Effector memory CD8-positive, alpha-beta T cell (primary cell): ENCODE data around the gene PCDHA8.
"Not testable (repeated sequence)": the region's sequence is repeated elsewhere in the genome, so short reads cannot be mapped to it uniquely, and the experiment has no call there.

ENCODE experiments used
- ATAC-seq: fragments of 150-1000 bp; cut with Tn5 transposase; replicated peaks from 2 replicates; pipeline ENCODE4 v1.10.0; 2021; ENCODE audit warnings: mild to moderate bottlenecking, moderate library complexity
- DNase-seq, 3 experiments: peaks; one replicate each; pipeline ENCODE4 v3.0.0; 2021
- H3K27ac Mint-ChIP-seq, 2 donors: one replicate each; pipeline ENCODE4 v1.8.0; 2022; ENCODE audit warnings: mild to moderate bottlenecking in 2 of 2, mixed read lengths in 2 of 2, moderate library complexity in 2 of 2
- H3K27me3 Mint-ChIP-seq, 2 donors: one replicate each; pipeline ENCODE4 v1.8.0; 2022; ENCODE audit warnings: mixed read lengths in 2 of 2
- H3K36me3 Mint-ChIP-seq: one replicate; pipeline ENCODE4 v1.8.0; 2022; ENCODE audit warnings: mild to moderate bottlenecking, moderate library complexity, mixed read lengths; ENCODE audit not compliant: insufficient read depth
- H3K4me1 Mint-ChIP-seq, 2 donors: one replicate each; pipeline ENCODE4 v1.8.0; 2022; ENCODE audit warnings: low read depth in 2 of 2, mixed read lengths in 2 of 2
- H3K4me3 Mint-ChIP-seq, 2 donors: one replicate each; pipeline ENCODE4 v1.8.0; 2022; ENCODE audit warnings: mild to moderate bottlenecking in 2 of 2, mixed read lengths in 2 of 2, moderate library complexity in 2 of 2
- H3K9me3 Mint-ChIP-seq, 2 donors: one replicate each; pipeline ENCODE4 v1.8.0; 2022; ENCODE audit warnings: mixed read lengths in 2 of 2

The PCDHA8 gene

GRCh38 chr5:140870221-140871201, 29.5 kb downstream of the PCDHA8 start:
- DNase-seq (no peak), ATAC-seq (no peak)
- Mint-ChIP-seq H3K9me3 (peaks cover 0 to 2% of the 10 kb centered on the region in 2 donors), H3K4me1 (no peaks in the 10 kb centered on the region), H3K4me3 (no peak overlapping the region), H3K27me3 (peaks cover 4 to 9% of the 10 kb centered on the region in 2 donors), H3K36me3 (no peaks in the 10 kb centered on the region), H3K27ac (no peak overlapping the region)

DNA sequence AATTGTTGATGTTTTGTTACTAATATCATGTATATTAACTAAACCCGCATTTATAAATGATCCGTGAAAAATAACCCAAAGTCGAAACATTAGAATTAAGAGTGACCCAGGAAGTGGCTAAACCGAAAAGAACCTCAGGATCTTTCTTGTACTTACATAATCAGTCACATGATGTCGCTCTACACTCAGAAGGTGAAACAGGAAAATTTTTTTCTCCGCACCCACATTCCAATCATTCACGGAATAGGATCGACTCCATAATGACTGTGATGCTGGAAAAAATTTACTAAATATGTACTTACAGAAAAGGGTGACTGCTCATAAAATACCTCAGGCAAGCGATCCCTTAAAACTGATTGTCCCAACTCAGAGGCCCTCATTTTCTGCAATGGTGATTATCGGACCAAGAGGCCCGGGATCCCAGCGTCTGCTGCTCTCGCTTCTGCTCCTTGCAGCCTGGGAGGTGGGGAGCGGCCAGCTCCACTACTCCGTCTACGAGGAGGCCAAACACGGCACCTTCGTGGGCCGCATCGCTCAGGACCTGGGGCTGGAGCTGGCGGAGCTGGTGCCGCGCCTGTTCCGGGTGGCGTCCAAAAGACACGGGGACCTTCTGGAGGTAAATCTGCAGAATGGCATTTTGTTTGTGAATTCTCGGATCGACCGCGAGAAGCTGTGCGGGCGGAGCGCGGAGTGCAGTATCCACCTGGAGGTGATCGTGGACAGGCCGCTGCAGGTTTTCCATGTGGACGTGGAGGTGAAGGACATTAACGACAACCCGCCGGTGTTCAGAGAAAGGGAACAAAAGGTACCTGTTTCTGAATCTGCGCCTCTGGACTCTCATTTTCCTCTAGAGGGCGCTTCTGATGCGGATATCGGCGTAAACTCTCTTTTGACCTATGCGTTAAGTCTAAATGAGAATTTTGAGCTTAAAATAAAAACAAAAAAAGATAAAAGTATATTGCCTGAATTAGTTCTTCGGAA, 34.4 kb downstream of the PCDHA8 start, which contains the start of gene PCDHA12:
PCDHA12 (plus strand) TSS at position 224 of the 981 bp plus-strand sequence; CDS start at position 389, 165 bp downstream.
- no peaks in the 10 kb centered on the region for H3K4me1 Mint-ChIP-seq
- H3K27me3 Mint-ChIP-seq = peaks cover 9 to 11% of the 10 kb centered on the region in 2 donors
- H3K4me3 Mint-ChIP-seq = no peak within 1 kb of the TSS
- ATAC-seq (no peak), DNase-seq (no peak)
- no peaks in the 10 kb centered on the region for H3K36me3 Mint-ChIP-seq
- H3K27ac Mint-ChIP-seq = no peak within 1 kb of the TSS
- no peaks in the 10 kb centered on the region for H3K9me3 Mint-ChIP-seq

GRCh38 chr5:140876541-140877261, 35.7 kb downstream of the PCDHA8 start:
- not testable (repeated sequence) for H3K4me3 Mint-ChIP-seq, DNase-seq, H3K27ac Mint-ChIP-seq, H3K4me1 Mint-ChIP-seq, H3K36me3 Mint-ChIP-seq, ATAC-seq, H3K9me3 Mint-ChIP-seq
- peaks cover 16 to 20% of the 10 kb centered on the region in 2 donors for H3K27me3 Mint-ChIP-seq

- no peaks in the 10 kb centered on the region for H3K4me1 Mint-ChIP-seq
- ATAC-seq (no peak), DNase-seq (no peak)
- no peaks in the 10 kb centered on the region for H3K36me3 Mint-ChIP-seq
- no peak overlapping the region for H3K4me3 Mint-ChIP-seq
- H3K9me3 Mint-ChIP-seq = no peaks in the 10 kb centered on the region
- peaks cover 19 to 20% of the 10 kb centered on the region in 2 donors for H3K27me3 Mint-ChIP-seq
- H3K27ac Mint-ChIP-seq = no peak overlapping the region
These were observed 36.2 kb downstream of the PCDHA8 start for GRCh38 chr5:140877262-140877581.

DNA sequence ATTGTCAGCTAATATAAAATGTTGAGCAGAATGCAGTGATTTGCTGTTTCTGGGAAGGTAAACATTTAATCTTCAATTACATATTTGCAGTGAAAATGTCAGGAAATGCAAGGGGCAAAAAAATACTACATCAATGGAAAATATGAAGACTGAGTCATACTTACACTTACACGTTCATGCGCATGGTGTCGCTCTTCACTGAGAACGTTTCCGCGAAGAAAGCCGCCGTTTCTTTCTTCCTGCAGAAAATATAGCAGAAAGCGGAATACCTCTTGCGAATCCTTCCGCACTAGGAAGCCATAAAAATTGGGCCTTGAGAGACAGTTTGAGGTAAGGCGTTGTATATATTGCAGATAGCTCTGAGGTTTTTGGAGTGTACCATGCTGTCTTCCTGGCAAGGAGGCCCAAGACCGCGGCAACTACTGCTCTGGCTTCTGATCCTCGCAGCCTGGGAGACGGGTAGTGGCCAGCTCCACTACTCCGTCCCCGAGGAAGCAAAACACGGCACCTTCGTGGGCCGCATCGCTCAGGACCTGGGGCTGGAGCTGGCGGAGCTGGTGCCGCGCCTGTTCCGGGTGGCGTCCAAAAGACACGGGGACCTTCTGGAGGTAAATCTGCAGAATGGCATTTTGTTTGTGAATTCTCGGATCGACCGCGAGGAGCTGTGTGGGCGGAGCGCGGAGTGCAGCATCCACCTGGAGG, 41.1 kb downstream of the PCDHA8 start, which contains the start of gene PCDHA13:
PCDHA13 (plus strand) TSS at position 236 of the 702 bp plus-strand sequence; CDS start at position 381, 145 bp downstream.
- Mint-ChIP-seq H3K9me3 (peaks cover 0 to 2% of the 10 kb centered on the region in 2 donors), H3K27ac (no peak within 1 kb of the TSS), H3K36me3 (no peaks in the 10 kb centered on the region), H3K27me3 (peaks cover 9 to 20% of the 10 kb centered on the region in 2 donors), H3K4me1 (no peaks in the 10 kb centered on the region), H3K4me3 (no peak within 1 kb of the TSS)
- ATAC-seq (no peak), DNase-seq (no peak)

GRCh38 chr5:140882591-140882899, 41.6 kb downstream of the PCDHA8 start:
- no peak overlapping the region for H3K27ac Mint-ChIP-seq
- no peak for ATAC-seq
- no peak for DNase-seq
- H3K27me3 Mint-ChIP-seq = peaks cover 9 to 20% of the 10 kb centered on the region in 2 donors
- no peaks in the 10 kb centered on the region for H3K36me3 Mint-ChIP-seq
- peaks cover 0 to 2% of the 10 kb centered on the region in 2 donors for H3K9me3 Mint-ChIP-seq
- H3K4me1 Mint-ChIP-seq = no peaks in the 10 kb centered on the region
- no peak overlapping the region for H3K4me3 Mint-ChIP-seq

GRCh38 chr5:140883373-140883772, 42.4 kb downstream of the PCDHA8 start:
- peaks cover 9 to 20% of the 10 kb centered on the region in 2 donors for H3K27me3 Mint-ChIP-seq
- no peaks in the 10 kb centered on the region for H3K36me3 Mint-ChIP-seq
- ATAC-seq (no peak), DNase-seq (no peak)
- no peak overlapping the region for H3K4me3 Mint-ChIP-seq
- no peaks in the 10 kb centered on the region for H3K4me1 Mint-ChIP-seq
- peaks cover 0 to 2% of the 10 kb centered on the region in 2 donors for H3K9me3 Mint-ChIP-seq
- H3K27ac Mint-ChIP-seq = no peak overlapping the region

GRCh38 chr5:140883927-140884697, 43.1 kb downstream of the PCDHA8 start:
- no peaks in the 10 kb centered on the region for H3K4me1 Mint-ChIP-seq
- DNase-seq (no peak), ATAC-seq (no peak)
- H3K9me3 Mint-ChIP-seq = peaks cover 0 to 2% of the 10 kb centered on the region in 2 donors
- no peaks in the 10 kb centered on the region for H3K36me3 Mint-ChIP-seq
- no peak overlapping the region for H3K4me3 Mint-ChIP-seq
- peaks cover 9 to 18% of the 10 kb centered on the region in 2 donors for H3K27me3 Mint-ChIP-seq
- H3K27ac Mint-ChIP-seq = no peak overlapping the region
